Testis (tissue), 3 donors: ENCODE results near the gene NSUN2. TPM values are rescaled to one million over a fixed set of nuclear protein-coding genes. Genes with fewer than 3 reads are reported as not detected.

Source experiments
- DNase-seq: peaks from one replicate; pipeline ENCODE4 v3.0.0-alpha.2; 2019
- H3K27ac ChIP-seq, 2 donors: fragments of 200-600 bp; sonication (generic); one replicate each; pipeline ENCODE4 v1.5.1; 2019
- H3K27me3 ChIP-seq: fragments of 200-600 bp; sonication (generic); one replicate; pipeline ENCODE4 v1.5.1; 2019
- H3K36me3 ChIP-seq: fragments of 200-600 bp; sonication (generic); one replicate; pipeline ENCODE4 v1.5.1; 2017; ENCODE audit warnings: low read depth; ENCODE audit errors: missing control alignments
- H3K4me1 ChIP-seq: fragments of 200-600 bp; sonication (generic); one replicate; pipeline ENCODE4 v1.5.1; 2019
- H3K4me3 ChIP-seq, 2 donors: fragments of 200-600 bp; sonication (generic); one replicate each; pipeline ENCODE4 v1.5.1; 2017 to 2019
- H3K9me3 ChIP-seq: fragments of 200-600 bp; sonication (generic); one replicate; pipeline ENCODE4 v1.5.1; 2017
- CTCF ChIP-seq, 3 experiments: fragments of 450-650 bp in 2 of 3; fragments of 200-600 bp in 1 of 3; sonication (generic) in 1 of 3; IDR thresholded peaks; one replicate each; pipeline ENCODE4 v1.5.1; 2016 to 2019; ENCODE audit warnings: antibody characterized with exemption in 3 of 3, mild to moderate bottlenecking in 2 of 3, moderate library complexity in 1 of 3
- POLR2A ChIP-seq: fragments of 450-650 bp; IDR thresholded peaks from one replicate; pipeline ENCODE4 v1.6.1; 2017; ENCODE audit warnings: antibody characterized with exemption, mild to moderate bottlenecking, moderate library complexity
- WGBS, 2 donors: methylation state at CpG; one replicate each; pipeline ENCODE4 v1.1.5; 2018; 5-methylcytosine and 5-hydroxymethylcytosine counted together
- intact Hi-C: fragments of 100-400 bp; cut with DNase I; formaldehyde crosslinking; loops from one replicate; pipeline ENCODE4 v1.15.1; 2023; ENCODE audit warnings: low total_unique reads
- polyA plus RNA-seq: library from polyadenylated mRNA; stranded (reverse); fragments of 350-450 nt; fragmentation: Illumina TruSeq; extraction: RNeasy Lipid Tissue Mini Kit (QIAGEN cat#74804); gene quantifications from one replicate; pipeline ENCODE4 v1.2.3, GENCODE V29; 2014; ENCODE audit warnings: low read depth, low replicate concordance; ENCODE audit not compliant: insufficient read depth
- total RNA-seq, 2 donors: library from RNA; depleted of rRNA; stranded (reverse); fragments of >200 nt; gene quantifications; one replicate each; pipeline ENCODE4 v1.2.3, GENCODE V29; 2016

NSUN2 gene
- total and polyA plus RNA-seq, 3 donors from 2014 or later, result 51.6 to 80.1 (median 66.7) TPM

- Histone ChIP-seq H3K4me1 (no peaks in the 10 kb centered on the region), H3K27ac (no peak overlapping the region), H3K4me3 (no peak overlapping the region), H3K27me3 (no peaks in the 10 kb centered on the region), H3K36me3 (no peaks in the 10 kb centered on the region), H3K9me3 (no peaks in the 10 kb centered on the region)
- no peak for DNase-seq
- TF ChIP-seq POLR2A (no peak), CTCF (IDR thresholded peaks at IDR 0.05) (no peak)
- WGBS, 2 donors, result 67 to 92% methylated on average over 1 of the region's 1 CpG
- intact Hi-C loops, result no loop called here
Observed at GRCh38 chr5:6678385-6678784, 45.5 kb upstream of the NSUN2 start.

- intact Hi-C loops, result no loop called here
- Histone ChIP-seq H3K4me3 (no peak overlapping the region), H3K36me3 (no peaks in the 10 kb centered on the region), H3K27me3 (no peaks in the 10 kb centered on the region), H3K9me3 (no peaks in the 10 kb centered on the region), H3K27ac (no peak overlapping the region), H3K4me1 (no peaks in the 10 kb centered on the region)
- TF ChIP-seq POLR2A (no peak), CTCF (IDR thresholded peaks at IDR 0.05) (no peak)
- DNase-seq, result no peak
- 76 to 84% methylated on average over 2 of the region's 2 CpGs for WGBS, 2 donors
Observed at GRCh38 chr5:6676702-6677101, 43.9 kb upstream of the NSUN2 start.

GRCh38 chr5:6675784-6676491, 43.1 kb upstream of the NSUN2 start:
- TF ChIP-seq POLR2A (no peak), CTCF (IDR thresholded peaks at IDR 0.05) (no peak)
- no peaks in the 10 kb centered on the region for H3K9me3 ChIP-seq
- intact Hi-C loops, result no loop called here
- no peaks in the 10 kb centered on the region for H3K27me3 ChIP-seq
- H3K4me1 ChIP-seq, result no peaks in the 10 kb centered on the region
- H3K36me3 ChIP-seq, result no peaks in the 10 kb centered on the region
- no peak overlapping the region for H3K27ac ChIP-seq
- no peak for DNase-seq
- 89 to 94% methylated on average over 5 of the region's 5 CpGs for WGBS, 2 donors
- no peak overlapping the region for H3K4me3 ChIP-seq

- no peak overlapping the region for H3K4me3 ChIP-seq
- no peak for TF ChIP-seq CTCF (IDR thresholded peaks at IDR 0.05)
- TF ChIP-seq POLR2A, result no peak
- 90 to 95% methylated on average over 10 of the region's 10 CpGs for WGBS, 2 donors
- H3K4me1 ChIP-seq, result no peaks in the 10 kb centered on the region
- H3K36me3 ChIP-seq, result no peaks in the 10 kb centered on the region
- DNase-seq, result no peak
- no peaks in the 10 kb centered on the region for H3K27me3 ChIP-seq
- H3K27ac ChIP-seq, result no peak overlapping the region
- no peaks in the 10 kb centered on the region for H3K9me3 ChIP-seq
- intact Hi-C loops, result no loop called here
Observed at GRCh38 chr5:6674886-6675285, 42.0 kb upstream of the NSUN2 start.

GRCh38 chr5:6674421-6674820, 41.6 kb upstream of the NSUN2 start:
- no peak for DNase-seq
- no peaks in the 10 kb centered on the region for H3K36me3 ChIP-seq
- intact Hi-C loops, result no loop called here
- H3K27me3 ChIP-seq, result no peaks in the 10 kb centered on the region
- 79 to 94% methylated on average over 3 of the region's 3 CpGs for WGBS, 2 donors
- H3K9me3 ChIP-seq, result no peaks in the 10 kb centered on the region
- no peaks in the 10 kb centered on the region for H3K4me1 ChIP-seq
- H3K4me3 ChIP-seq, result no peak overlapping the region
- H3K27ac ChIP-seq, result no peak overlapping the region
- TF ChIP-seq CTCF (IDR thresholded peaks at IDR 0.05) (no peak), POLR2A (no peak)
